Measurements from ENCODE around the gene CDX2.

DNA sequence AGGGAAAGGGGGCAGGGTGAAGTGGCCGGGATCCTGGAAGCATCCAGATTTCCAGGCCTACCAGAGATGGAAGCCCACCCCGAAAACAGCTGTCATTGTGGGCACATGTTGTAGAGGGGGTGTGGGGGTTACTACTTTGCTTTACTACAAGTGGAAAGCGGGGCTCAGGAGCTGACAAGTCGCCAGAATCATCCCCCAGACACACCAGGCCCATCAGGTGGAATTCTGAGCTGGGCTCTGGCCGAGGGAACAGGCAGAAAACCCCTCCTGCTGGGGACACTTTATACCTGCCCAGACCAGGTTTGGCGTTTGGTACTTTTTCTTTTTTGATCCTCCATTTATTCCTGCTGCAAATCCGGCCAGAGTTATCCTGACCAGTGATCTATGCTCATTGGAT lies 3.8 kb downstream of the CDX2 start:
- TF ChIP-seq POLR2A (IDR thresholded peaks at IDR 0.05), result no peak
- TF ChIP-seq, protein P1, sequence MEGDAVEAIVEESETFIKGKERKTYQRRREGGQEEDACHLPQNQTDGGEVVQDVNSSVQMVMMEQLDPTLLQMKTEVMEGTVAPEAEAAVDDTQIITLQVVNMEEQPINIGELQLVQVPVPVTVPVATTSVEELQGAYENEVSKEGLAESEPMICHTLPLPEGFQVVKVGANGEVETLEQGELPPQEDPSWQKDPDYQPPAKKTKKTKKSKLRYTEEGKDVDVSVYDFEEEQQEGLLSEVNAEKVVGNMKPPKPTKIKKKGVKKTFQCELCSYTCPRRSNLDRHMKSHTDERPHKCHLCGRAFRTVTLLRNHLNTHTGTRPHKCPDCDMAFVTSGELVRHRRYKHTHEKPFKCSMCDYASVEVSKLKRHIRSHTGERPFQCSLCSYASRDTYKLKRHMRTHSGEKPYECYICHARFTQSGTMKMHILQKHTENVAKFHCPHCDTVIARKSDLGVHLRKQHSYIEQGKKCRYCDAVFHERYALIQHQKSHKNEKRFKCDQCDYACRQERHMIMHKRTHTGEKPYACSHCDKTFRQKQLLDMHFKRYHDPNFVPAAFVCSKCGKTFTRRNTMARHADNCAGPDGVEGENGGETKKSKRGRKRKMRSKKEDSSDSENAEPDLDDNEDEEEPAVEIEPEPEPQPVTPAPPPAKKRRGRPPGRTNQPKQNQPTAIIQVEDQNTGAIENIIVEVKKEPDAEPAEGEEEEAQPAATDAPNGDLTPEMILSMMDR (IDR thresholded peaks at IDR 0.05 in 4 of 5, conservative IDR thresholded peaks at IDR 0.05 in 1 of 5), result no peak
